Activated T-cell treated with anti-CD3 and anti-CD28 coated beads, Interleukin-2, amount 50 U/mL, for 48 hours (primary cell): ENCODE results near the gene TBC1D5.

Experiments
- DNase-seq, 2 experiments: peaks; one replicate each; pipeline ENCODE4 v3.0.0-alpha.2; 2020

Gene TBC1D5

GRCh38 chr3:17261627-17262369, 480.6 kb downstream of the TBC1D5 start:
- no peak for DNase-seq

GRCh38 chr3:17260257-17260656, 482.2 kb downstream of the TBC1D5 start:
- DNase-seq = no peak

- DNase-seq = no peak
Measured at GRCh38 chr3:17259685-17260084, 482.7 kb downstream of the TBC1D5 start.

GRCh38 chr3:17258823-17259436, 483.5 kb downstream of the TBC1D5 start:
- DNase-seq = no peak

- DNase-seq = no peak
Measured at GRCh38 chr3:17257269-17257668, 485.2 kb downstream of the TBC1D5 start.

- no peak for DNase-seq
Measured at GRCh38 chr3:17243621-17244020, 498.8 kb downstream of the TBC1D5 start.

- DNase-seq = no peak
Measured at GRCh38 chr3:17239417-17239816, 503.0 kb downstream of the TBC1D5 start.

- DNase-seq = no peak
Measured at GRCh38 chr3:17238023-17238422, 504.4 kb downstream of the TBC1D5 start.

- DNase-seq = no peak
Measured at GRCh38 chr3:17235310-17235709, 507.1 kb downstream of the TBC1D5 start.

- DNase-seq = no peak
Measured at GRCh38 chr3:17234382-17234781, 508.0 kb downstream of the TBC1D5 start.

GRCh38 chr3:17233398-17233800, 509.0 kb downstream of the TBC1D5 start:
- peak in 1 of 2 experiments; percentile 26 for DNase-seq

GRCh38 chr3:17232442-17232841, 510.0 kb downstream of the TBC1D5 start:
- DNase-seq = no peak

- DNase-seq = no peak
Measured at GRCh38 chr3:17231537-17232261, 510.7 kb downstream of the TBC1D5 start.

GRCh38 chr3:17227472-17227871, 515.0 kb downstream of the TBC1D5 start:
- no peak for DNase-seq

GRCh38 chr3:17221529-17221928, 520.9 kb downstream of the TBC1D5 start:
- no peak for DNase-seq

GRCh38 chr3:17219593-17219992, 522.8 kb downstream of the TBC1D5 start:
- no peak for DNase-seq

GRCh38 chr3:17218587-17218986, 523.8 kb downstream of the TBC1D5 start:
- DNase-seq = no peak

GRCh38 chr3:17217588-17217987, 524.8 kb downstream of the TBC1D5 start:
- DNase-seq = no peak

- no peak for DNase-seq
Measured at GRCh38 chr3:17213102-17213501, 529.3 kb downstream of the TBC1D5 start.

GRCh38 chr3:17207979-17208378, 534.5 kb downstream of the TBC1D5 start:
- no peak for DNase-seq

- DNase-seq = no peak
Measured at GRCh38 chr3:17207019-17207418, 535.4 kb downstream of the TBC1D5 start.

- no peak for DNase-seq
Measured at GRCh38 chr3:17204049-17204650, 538.3 kb downstream of the TBC1D5 start.

- DNase-seq = no peak
Measured at GRCh38 chr3:17201538-17201937, 540.9 kb downstream of the TBC1D5 start.
